ENCODE measurements around the gene LY6G5B. TPM values are rescaled to one million over a fixed set of nuclear protein-coding genes. Genes with fewer than 3 reads are reported as not detected.

Gene LY6G5B
- total RNA-seq, 1 donor from 2014 or later, result 24.8 TPM

GRCh38 chr6:31658158-31658688 is 11.6 kb upstream of the LY6G5B start:
- H3K36me3 Mint-ChIP-seq (ENCODE audit: insufficient read depth), result peaks cover 7% of the 10 kb centered on the region
- no peak for DNase-seq (ENCODE audit: low spot score, unreplicated experiment)
- H3K9me3 Mint-ChIP-seq (ENCODE audit: low read depth), result no peaks in the 10 kb centered on the region
- peak overlapping the region; percentile 81 for H3K27ac Mint-ChIP-seq
- H3K4me1 Mint-ChIP-seq (ENCODE audit: low read depth), result peaks cover 52% of the 10 kb centered on the region
- TF ChIP-seq CTCF (IDR thresholded peaks at IDR 0.05; ENCODE audit: unreplicated experiment), result no peak
- H3K27me3 Mint-ChIP-seq, result no peaks in the 10 kb centered on the region
- peak overlapping the region; percentile 49 for H3K4me3 Mint-ChIP-seq (ENCODE audit: low read depth)

- Mint-ChIP-seq H3K27ac (peak overlapping the region; percentile 96), H3K36me3 (ENCODE audit: insufficient read depth) (peaks cover 7% of the 10 kb centered on the region), H3K9me3 (ENCODE audit: low read depth) (no peaks in the 10 kb centered on the region), H3K4me1 (ENCODE audit: low read depth) (peaks cover 57% of the 10 kb centered on the region), H3K27me3 (no peaks in the 10 kb centered on the region), H3K4me3 (ENCODE audit: low read depth) (peak overlapping the region; percentile 88)
- DNase-seq (ENCODE audit: low spot score, unreplicated experiment), result no peak
- TF ChIP-seq CTCF (IDR thresholded peaks at IDR 0.05; ENCODE audit: unreplicated experiment), result no peak
These were observed 10.7 kb upstream of the LY6G5B start for GRCh38 chr6:31658983-31659648.

GRCh38 chr6:31659649-31660380 is 10.0 kb upstream of the LY6G5B start:
- TF ChIP-seq CTCF (IDR thresholded peaks at IDR 0.05; ENCODE audit: unreplicated experiment), result no peak
- H3K4me1 Mint-ChIP-seq (ENCODE audit: low read depth), result peaks cover 64% of the 10 kb centered on the region
- H3K9me3 Mint-ChIP-seq (ENCODE audit: low read depth), result no peaks in the 10 kb centered on the region

GRCh38 chr6:31660381-31661261 is 9.2 kb upstream of the LY6G5B start, which contains the start of gene C6orf47:
Gene C6orf47, minus strand, starts transcription at chr6:31660778. Its CDS starts 831 bp downstream, at chr6:31659947.
- Mint-ChIP-seq H3K9me3 (ENCODE audit: low read depth) (no peaks in the 10 kb centered on the region), H3K36me3 (ENCODE audit: insufficient read depth) (peaks cover 6% of the 10 kb centered on the region), H3K27me3 (no peaks in the 10 kb centered on the region), H3K4me1 (ENCODE audit: low read depth) (peaks cover 58% of the 10 kb centered on the region), H3K27ac (peak within 1 kb of the TSS; percentile 96), H3K4me3 (ENCODE audit: low read depth) (peak within 1 kb of the TSS; percentile 88)
- TF ChIP-seq CTCF (IDR thresholded peaks at IDR 0.05; ENCODE audit: unreplicated experiment), result no peak
- peak; percentile 66 for DNase-seq (ENCODE audit: low spot score, unreplicated experiment)

More at GRCh38 chr6:31659649-31660380, 10.0 kb upstream of the LY6G5B start:
- no peak for DNase-seq (ENCODE audit: low spot score, unreplicated experiment)
- H3K4me3 Mint-ChIP-seq (ENCODE audit: low read depth), result peak overlapping the region; percentile 88
- peak overlapping the region; percentile 96 for H3K27ac Mint-ChIP-seq
- H3K27me3 Mint-ChIP-seq, result no peaks in the 10 kb centered on the region
- H3K36me3 Mint-ChIP-seq (ENCODE audit: insufficient read depth), result peaks cover 7% of the 10 kb centered on the region
